Bronchial epithelial cell (primary cell): ENCODE measurements around the gene PPM1D. TPM values are rescaled to one million over a fixed set of nuclear protein-coding genes. Genes with fewer than 3 reads are reported as not detected.

ENCODE experiments used
- DNase-seq: peaks from one replicate; pipeline ENCODE4 v3.0.0-alpha.2; 2010; ENCODE audit warnings: low read depth
- FAIRE-seq: peaks from 2 replicates; lab custom pipeline; 2011; peaks lifted over from hg19 to GRCh38; lab: Jason Lieb, UNC
- H3K27me3 ChIP-seq: 2 replicates; pipeline ENCODE4 v1.5.1; 2011; ENCODE audit warnings: low read length; ENCODE audit not compliant: control insufficient read depth, insufficient read depth
- H3K36me3 ChIP-seq: 2 replicates; pipeline ENCODE4 v1.5.1; 2011; ENCODE audit warnings: low read length; ENCODE audit not compliant: control insufficient read depth, insufficient read depth
- H3K4me3 ChIP-seq: 2 replicates; pipeline ENCODE4 v1.5.1; 2011; ENCODE audit warnings: mild to moderate bottlenecking, low read depth, low read length, control low read depth
- CTCF ChIP-seq: IDR thresholded peaks from 2 replicates; pipeline ENCODE4 v1.5.1; 2011; ENCODE audit warnings: mild to moderate bottlenecking, moderate library complexity, low read length, control low read depth, inconsistent platforms; ENCODE audit not compliant: insufficient read depth, severe bottlenecking
- total RNA-seq: library from RNA; depleted of rRNA; stranded (reverse); fragments of >200 nt; gene quantifications from 2 replicates; pipeline ENCODE4 v1.2.1, GENCODE V29; 2014

Gene PPM1D
- total RNA-seq, 1 donor from 2014 or later, result 3.2 TPM

- TF ChIP-seq CTCF, result no peak
- H3K27me3 ChIP-seq, result no peaks in the 10 kb centered on the region
- FAIRE-seq, result no peak
- no peaks in the 10 kb centered on the region for H3K36me3 ChIP-seq
- H3K4me3 ChIP-seq, result no peak overlapping the region
- peak; percentile 64 for DNase-seq
Measured at GRCh38 chr17:60695960-60696359, 96.0 kb downstream of the PPM1D start.

GRCh38 chr17:60699090-60699489 lies 99.1 kb downstream of the PPM1D start:
- Histone ChIP-seq H3K4me3 (no peak overlapping the region), H3K27me3 (no peaks in the 10 kb centered on the region), H3K36me3 (no peaks in the 10 kb centered on the region)
- DNase-seq (peak; percentile 52), FAIRE-seq (no peak)
- TF ChIP-seq CTCF, result no peak

GRCh38 chr17:60704170-60704569 lies 104.2 kb downstream of the PPM1D start:
- no peak for TF ChIP-seq CTCF
- Histone ChIP-seq H3K27me3 (no peaks in the 10 kb centered on the region), H3K36me3 (no peaks in the 10 kb centered on the region), H3K4me3 (no peak overlapping the region)
- FAIRE-seq, result no peak
- DNase-seq, result no peak

- Histone ChIP-seq H3K36me3 (no peaks in the 10 kb centered on the region), H3K4me3 (no peak overlapping the region), H3K27me3 (no peaks in the 10 kb centered on the region)
- no peak for TF ChIP-seq CTCF
- FAIRE-seq (no peak), DNase-seq (no peak)
Measured at GRCh38 chr17:60712675-60713074, 112.7 kb downstream of the PPM1D start.

- no peak for FAIRE-seq
- no peaks in the 10 kb centered on the region for H3K27me3 ChIP-seq
- no peaks in the 10 kb centered on the region for H3K36me3 ChIP-seq
- DNase-seq, result no peak
- no peak overlapping the region for H3K4me3 ChIP-seq
- TF ChIP-seq CTCF, result no peak
Measured at GRCh38 chr17:60713608-60714007, 113.6 kb downstream of the PPM1D start.

Other genes with a start within 250 kb of the PPM1D start
- gene USP32, start 208.1 kb upstream of the PPM1D start, total RNA-seq, result 35.8 and 43.5 TPM in 2 replicates
- not detected in 2 replicates for gene CHCT1, start 177.7 kb upstream of the PPM1D start, total RNA-seq
- gene APPBP2, start 74.0 kb upstream of the PPM1D start, total RNA-seq, result 15.5 and 17.3 TPM in 2 replicates
- gene BCAS3, start 77.7 kb downstream of the PPM1D start, total RNA-seq, result 10.3 and 19.5 TPM in 2 replicates